Adrenal gland (tissue), 5 donors: ENCODE data around the gene KIRREL3.

ENCODE experiments used
- CTCF ChIP-seq, 6 experiments: fragments of 450-650 bp in 4 of 6; fragments of 200-600 bp in 2 of 6; sonication (generic) in 1 of 6; IDR thresholded peaks; 1 replicate in 5 of 6; 2 replicates in 1 of 6; pipeline versions ENCODE4 v1.5.1 to v1.8.0; 2016 to 2021; ENCODE audit warnings: antibody characterized with exemption in 6 of 6, mild to moderate bottlenecking in 2 of 6, moderate library complexity in 1 of 6
- POLR2A ChIP-seq, 2 donors: fragments of 450-650 bp; IDR thresholded peaks; one replicate each; pipeline ENCODE4 v1.6.1; 2017; ENCODE audit warnings: antibody characterized with exemption in 2 of 2, mild to moderate bottlenecking in 2 of 2, moderate library complexity in 1 of 2
- donor health status: DM: no; HTN: no; CAD: no.

- TF ChIP-seq CTCF (IDR thresholded peaks at IDR 0.05), result no peak
- no peak for TF ChIP-seq POLR2A (IDR thresholded peaks at IDR 0.05)
Observed at GRCh38 chr11:126753990-126754389, 246.6 kb downstream of the KIRREL3 start.
